ENCODE results near the gene HACD2.

- TF ChIP-seq CTCF (conservative IDR thresholded peaks at IDR 0.05; ENCODE audit: low read length): no peak
- TF ChIP-seq EZH2phosphoT487 (IDR thresholded peaks at IDR 0.05; ENCODE audit: borderline replicate concordance): no peak
These were observed 28.7 kb upstream of the HACD2 start for GRCh38 chr3:123613543-123613942.
